Hematopoietic multipotent progenitor cell treated with erythropoietin and hydrocortisone succinate and interleukin-3 and kit ligand, for 4 days (in vitro differentiated cells): ENCODE measurements around the gene GPR26.

Experiments used
- DNase-seq: peaks from one replicate; pipeline ENCODE4 v3.0.0-alpha.2; 2015

The GPR26 gene, protein sequence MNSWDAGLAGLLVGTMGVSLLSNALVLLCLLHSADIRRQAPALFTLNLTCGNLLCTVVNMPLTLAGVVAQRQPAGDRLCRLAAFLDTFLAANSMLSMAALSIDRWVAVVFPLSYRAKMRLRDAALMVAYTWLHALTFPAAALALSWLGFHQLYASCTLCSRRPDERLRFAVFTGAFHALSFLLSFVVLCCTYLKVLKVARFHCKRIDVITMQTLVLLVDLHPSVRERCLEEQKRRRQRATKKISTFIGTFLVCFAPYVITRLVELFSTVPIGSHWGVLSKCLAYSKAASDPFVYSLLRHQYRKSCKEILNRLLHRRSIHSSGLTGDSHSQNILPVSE

DNA sequence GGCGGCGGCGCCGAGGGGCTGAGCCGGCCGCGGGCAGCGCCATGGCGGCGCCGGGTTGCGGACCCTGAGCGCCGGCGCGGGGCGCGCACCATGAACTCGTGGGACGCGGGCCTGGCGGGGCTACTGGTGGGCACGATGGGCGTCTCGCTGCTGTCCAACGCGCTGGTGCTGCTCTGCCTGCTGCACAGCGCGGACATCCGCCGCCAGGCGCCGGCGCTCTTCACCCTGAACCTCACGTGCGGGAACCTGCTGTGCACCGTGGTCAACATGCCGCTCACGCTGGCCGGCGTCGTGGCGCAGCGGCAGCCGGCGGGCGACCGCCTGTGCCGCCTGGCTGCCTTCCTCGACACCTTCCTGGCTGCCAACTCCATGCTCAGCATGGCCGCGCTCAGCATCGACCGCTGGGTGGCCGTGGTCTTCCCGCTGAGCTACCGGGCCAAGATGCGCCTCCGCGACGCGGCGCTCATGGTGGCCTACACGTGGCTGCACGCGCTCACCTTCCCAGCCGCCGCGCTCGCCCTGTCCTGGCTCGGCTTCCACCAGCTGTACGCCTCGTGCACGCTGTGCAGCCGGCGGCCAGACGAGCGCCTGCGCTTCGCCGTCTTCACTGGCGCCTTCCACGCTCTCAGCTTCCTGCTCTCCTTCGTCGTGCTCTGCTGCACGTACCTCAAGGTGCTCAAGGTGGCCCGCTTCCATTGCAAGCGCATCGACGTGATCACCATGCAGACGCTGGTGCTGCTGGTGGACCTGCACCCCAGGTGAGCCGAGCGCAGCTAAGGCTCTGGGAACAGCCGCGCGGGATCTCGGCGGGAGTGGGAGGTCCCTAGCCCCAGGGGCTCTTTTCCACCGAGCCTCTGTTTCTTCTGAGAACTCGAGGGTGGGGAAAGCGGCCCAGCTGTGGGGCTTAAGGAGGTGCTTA, at the start of gene GPR26:
Gene GPR26 (plus strand): TSS at position 38 of the 919 bp plus-strand sequence. CDS start 53 bp downstream, at position 91.
- peak; percentile 23 for DNase-seq

DNA sequence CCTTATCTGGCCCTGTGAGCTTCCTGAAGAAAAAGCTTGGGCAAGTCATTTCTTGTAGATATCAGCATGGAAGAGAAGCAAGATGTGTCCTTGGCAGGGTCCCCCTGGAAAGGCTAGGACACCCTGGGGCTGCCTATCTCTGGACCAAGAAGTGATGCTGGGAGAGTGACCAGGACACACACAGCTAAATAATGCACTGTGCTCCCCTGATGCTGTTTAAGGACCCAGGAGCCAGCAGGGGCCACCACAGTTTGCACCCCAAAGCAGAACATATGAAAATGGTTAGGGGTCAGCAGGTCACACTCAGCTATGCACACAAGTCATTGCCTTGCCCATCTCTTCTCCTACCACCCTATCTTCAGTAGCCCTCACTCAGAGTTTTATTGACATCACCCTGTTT, 47.9 kb upstream of the GPR26 start:
- DNase-seq: no peak

DNA sequence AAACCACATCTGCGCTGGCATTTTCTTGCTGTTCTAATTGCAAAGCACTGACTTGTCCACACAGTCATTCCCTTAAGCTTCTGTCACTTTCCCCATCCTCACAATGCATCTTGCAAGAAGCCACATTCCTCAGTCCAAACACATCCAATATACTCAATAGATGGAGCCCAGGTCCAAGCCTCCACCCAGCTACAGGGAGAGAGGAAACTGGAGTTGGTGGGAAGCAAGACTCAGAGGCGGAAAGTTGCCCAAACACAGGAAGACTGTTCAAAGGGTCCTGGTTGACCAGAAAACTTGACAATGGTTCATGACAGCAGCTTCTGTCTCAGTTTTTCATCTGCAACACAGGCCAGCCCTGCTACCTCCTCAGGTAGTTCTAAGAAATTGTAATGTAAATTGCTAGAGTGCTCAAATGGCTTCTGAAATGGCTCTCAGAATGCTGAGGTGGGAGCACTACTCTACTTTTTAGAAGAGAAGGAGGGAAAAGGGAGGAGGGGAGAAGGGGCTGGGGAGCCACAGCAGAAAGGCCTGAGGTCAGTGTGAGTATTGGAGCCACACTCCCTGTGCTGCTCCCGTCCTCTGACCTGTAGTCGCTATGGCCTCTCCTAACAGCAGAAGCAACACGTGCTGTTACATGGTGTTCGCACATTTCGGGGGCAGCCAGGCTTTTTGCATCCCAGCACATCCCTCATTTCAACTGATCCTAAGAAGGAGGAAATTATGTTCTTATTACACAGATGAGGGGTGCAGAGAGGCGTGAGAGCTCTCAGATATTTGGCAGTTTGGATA, 46.9 kb upstream of the GPR26 start:
- DNase-seq: no peak

DNA sequence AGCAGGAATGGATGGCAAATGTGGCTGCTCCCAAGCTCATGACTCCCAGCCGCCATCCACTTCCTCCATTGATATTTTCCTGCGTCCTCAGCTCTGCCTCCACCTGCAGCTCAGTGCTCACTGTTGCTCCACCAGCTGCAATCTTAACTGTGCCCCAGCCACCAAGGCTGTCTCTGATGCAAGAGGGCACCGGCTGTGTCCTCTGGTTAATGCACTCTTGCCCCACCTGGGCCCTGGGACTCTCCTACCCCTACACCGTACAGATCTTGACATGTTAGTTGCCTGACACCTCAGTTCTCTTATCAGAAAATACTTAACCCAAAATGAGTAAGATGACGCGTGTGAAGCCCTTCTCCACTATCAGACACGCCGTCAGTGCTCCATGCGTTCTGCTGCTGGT, 45.5 kb upstream of the GPR26 start:
- DNase-seq: no peak

DNA sequence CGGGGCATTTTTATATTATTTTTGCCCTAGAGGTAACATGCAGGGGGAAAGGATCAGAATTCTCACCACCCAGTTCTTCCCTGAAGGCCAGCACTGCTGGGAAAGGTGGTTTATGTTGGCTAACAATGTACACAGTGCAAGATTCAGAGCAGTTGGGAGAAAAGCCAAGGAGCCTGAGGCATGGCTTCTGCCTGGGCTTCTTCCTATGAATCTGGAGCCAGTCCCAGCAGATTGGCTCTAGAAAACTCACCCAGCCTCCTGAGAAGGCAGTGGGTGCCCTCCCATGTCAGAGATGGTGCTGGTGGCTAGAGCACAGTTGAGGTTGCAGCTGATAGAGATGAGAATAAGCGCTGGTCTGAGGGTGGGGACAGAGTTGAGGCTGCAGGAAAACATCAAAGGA, 44.7 kb upstream of the GPR26 start:
- no peak for DNase-seq

- no peak for DNase-seq
Observed at GRCh38 chr10:123621916-123622315, 44.2 kb upstream of the GPR26 start.

DNA sequence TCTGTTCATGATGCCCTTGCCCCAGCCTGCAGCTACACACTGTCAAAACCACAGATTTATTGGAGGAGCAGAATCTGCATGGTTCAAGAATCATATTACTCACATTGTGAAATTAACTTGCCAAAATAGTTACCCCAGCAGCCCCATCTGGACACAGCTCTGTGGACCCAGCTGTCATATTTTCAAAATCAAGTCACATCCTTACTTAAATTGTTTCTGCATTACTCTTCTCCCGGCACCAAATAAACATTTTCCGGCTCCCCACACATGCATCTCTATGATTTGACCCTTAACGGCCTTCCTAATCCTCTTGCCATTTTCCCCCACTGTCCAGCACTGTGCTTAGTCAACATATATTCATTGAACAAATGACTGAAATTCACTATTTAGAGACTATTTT, 43.8 kb upstream of the GPR26 start:
- no peak for DNase-seq

GRCh38 chr10:123624086-123624485, 42.1 kb upstream of the GPR26 start:
- no peak for DNase-seq

DNA sequence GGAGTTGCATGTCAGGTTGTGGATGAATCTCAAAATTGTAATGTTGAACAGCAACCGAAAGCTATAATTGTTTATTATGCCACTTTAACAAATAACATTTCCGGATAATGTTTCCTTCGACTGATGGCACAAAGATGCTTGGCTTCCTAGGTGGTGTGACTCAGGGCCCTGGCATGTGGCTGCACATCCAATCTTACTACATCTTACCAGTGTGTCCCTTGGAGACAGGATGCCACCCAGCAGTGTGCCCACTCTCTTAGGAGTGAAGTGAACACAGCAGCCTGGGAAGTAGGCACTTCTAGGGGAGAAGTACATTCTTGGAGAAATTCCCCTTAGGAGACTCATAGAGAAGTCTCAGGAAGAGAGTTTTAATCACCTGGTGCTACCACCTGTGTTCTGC, 33.0 kb upstream of the GPR26 start:
- DNase-seq: no peak

DNA sequence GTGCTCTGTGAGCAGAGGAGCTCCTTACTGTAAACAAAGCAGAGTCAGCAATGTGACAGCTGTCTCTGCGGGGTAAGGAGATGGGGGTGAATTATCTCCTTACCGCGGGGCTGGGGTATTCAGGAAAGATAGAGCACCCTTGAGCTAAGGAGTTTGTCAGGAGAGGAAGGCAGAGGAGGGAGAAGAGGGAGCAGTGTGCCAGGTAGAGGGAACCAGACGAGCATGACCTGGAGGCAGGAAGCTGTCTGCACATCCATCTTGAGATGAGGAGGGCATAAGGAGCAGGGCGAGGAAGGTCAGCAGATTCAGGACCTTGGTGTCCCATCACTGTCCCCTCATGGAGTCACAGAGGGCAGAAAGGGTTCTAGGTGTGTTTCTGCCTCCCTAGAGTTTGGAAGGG, 32.5 kb upstream of the GPR26 start:
- DNase-seq: no peak

- no peak for DNase-seq
Observed at GRCh38 chr10:123634221-123634620, 31.9 kb upstream of the GPR26 start.

DNA sequence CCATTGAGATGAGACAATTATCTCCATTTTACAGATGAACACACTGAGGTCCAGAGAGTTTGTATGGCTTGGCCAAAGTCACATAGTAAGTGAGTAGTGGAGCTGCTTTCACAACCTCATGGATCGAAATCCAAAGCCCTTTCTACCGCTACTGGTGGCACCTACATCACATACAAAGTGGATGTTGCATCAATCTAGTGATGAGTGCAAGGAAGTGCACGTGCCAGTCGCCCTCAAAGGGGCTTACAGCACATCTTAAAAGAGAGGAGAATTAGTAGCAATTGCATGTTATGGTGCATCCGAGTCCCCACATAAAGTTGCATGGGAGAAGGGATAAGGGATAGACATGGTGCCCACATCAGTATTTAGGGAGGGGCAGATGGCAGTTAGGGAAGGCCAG, 31.0 kb upstream of the GPR26 start:
- no peak for DNase-seq

- no peak for DNase-seq
Observed at GRCh38 chr10:123635745-123636144, 30.4 kb upstream of the GPR26 start.

DNA sequence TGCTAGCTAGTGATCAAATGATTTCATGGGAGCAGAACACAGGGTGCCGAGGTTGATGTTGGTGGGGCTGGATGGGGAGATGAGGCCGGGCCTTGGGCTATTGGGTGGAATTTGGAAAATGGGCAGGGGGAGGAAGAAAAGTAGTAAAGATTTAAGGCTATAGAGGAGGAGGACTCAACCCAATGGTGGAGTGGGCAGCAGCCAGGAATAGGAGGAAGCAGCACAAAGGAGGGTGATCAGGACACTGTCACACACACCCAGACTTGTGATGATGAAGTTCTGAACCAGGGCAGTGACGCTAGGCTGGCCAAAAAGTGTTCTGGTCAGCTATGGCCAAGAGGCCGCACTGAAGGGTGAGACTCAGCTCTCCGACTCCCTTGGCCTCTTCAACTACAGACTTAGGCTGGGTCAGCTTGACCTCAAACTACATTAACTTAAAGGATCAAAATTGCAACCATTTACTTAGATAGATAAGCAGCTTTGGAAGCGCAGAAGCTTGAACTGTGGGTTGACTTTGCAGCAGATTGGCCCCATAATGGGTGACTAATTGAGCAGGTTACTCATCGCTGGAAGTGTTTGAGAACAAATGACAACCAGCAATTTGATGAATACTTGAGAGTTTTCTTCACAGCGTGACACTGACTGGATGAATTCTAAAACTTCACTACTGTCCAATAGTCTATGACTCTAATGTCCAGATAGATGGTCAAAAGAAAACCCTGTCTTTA, 29.4 kb upstream of the GPR26 start:
- no peak for DNase-seq

DNA sequence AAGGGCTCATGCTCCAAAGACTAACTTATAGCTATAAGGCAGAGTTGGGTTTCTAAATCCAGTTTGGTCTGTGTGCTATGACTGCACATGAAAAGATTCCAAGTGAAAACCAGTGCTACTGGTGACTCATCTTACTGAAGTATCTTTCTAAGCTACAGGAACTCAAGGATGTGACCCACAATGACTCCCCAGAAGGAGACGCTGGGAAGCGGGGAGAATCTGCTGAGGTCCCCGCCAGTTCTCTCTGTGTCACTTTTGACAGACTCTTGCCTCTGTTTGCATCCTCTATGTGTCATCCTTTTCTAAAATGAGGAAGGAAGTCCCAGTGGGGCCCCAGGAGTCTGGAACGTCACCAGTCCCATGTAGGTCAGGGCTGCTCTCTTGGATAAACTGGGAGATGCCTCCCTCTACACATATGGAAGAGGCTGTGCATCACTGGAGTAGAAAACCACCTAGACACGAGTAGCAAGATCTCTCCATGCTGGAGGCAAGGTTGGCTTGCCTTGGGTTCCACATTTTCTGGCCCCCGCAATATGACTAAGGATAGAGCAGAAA, 28.8 kb upstream of the GPR26 start:
- no peak for DNase-seq

- no peak for DNase-seq
Observed at GRCh38 chr10:123639131-123639530, 27.0 kb upstream of the GPR26 start.

DNA sequence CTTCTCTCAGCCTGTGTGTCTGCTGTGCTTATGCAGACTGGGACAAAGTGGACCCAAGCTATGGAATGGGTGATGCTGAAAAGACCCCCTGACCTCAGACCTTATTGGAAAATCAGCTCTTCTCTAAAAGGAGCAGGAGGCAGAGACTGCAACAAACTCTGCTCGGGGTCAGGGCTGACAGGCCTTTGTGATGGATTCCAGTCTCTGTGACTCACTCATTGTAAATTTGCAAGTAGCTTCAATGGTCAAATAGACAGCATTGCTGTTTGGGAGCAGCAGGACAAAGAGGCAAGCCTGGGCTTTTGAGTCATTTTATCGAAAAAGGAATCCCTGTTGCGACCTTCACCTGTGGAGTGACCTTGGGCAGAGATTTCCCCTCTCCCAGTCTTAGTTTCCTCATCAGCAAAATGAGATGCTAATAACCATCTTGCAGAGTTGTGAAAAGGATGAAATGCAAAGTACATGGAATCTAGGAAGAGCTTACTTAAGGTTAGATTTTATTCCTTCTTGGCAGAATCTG, 26.1 kb upstream of the GPR26 start:
- no peak for DNase-seq

- DNase-seq: no peak
Observed at GRCh38 chr10:123642293-123642692, 23.9 kb upstream of the GPR26 start.

DNA sequence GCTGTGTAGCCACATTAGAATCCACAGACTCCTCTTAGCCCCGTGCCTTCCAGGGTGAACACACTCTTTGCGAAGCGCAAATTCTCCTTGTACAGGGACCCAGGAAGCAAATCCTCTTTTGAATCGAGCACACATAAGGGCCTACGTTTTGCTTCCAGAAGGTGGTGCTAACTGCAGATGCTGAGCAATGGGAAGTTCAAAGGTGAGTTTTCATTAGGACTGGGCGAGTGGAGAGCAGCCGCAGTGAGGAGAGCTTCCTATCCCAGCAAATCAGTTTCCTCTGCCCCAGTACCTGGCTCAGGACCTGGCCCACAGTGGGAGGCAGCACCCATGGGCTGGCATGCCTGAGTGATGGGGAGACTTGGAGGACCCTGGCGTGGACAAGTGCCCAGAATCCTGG, 23.5 kb upstream of the GPR26 start:
- no peak for DNase-seq

DNA sequence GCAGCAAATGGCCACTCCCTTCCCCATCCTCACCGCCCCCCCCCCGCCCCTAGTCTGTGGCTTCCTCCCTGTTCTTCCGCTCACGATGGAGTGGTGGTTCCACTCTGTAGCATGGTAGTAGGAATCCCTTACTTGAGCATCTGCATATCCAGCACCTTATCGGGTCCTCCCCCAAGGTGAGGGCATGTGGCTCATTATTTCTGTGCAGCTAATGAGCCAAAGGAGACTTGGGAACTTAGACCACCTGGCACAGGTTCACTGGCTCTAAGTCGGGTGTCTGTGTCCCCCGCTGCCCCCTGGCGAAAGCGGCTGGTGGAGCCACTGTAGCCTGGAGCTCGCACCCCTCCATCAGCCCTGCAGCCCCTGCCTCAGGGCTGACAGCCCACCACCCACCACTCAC, 22.8 kb upstream of the GPR26 start:
- DNase-seq: no peak

- DNase-seq: no peak
Observed at GRCh38 chr10:123645016-123645415, 21.1 kb upstream of the GPR26 start.

GRCh38 chr10:123645615-123646014, 20.5 kb upstream of the GPR26 start:
- no peak for DNase-seq
